ENCODE data around the gene CBX6. TPM values are rescaled to one million over a fixed set of nuclear protein-coding genes. Genes with fewer than 3 reads are reported as not detected.

The CBX6 gene
- total RNA-seq, 1 experiment from 2014 or later = 136 TPM

DNA sequence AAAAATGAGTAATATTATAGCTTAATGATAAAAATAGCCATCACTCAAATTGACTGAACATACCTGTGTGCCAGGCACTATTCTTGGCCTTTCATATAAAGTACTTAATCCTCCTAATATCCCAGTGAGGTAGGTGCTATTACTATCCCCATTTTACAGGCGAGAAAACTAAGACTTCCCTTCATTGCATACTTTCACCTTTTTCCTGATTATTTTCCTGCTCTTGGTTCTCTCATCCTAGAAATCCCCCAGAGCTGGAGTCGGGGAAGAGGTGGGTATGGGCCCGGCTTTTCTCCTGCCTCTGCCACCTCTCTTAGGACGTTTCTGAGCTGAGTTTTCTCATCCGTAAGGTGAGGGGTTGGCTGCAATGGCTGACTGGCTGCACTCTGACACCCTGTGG lies 30.4 kb downstream of the CBX6 start:
- Histone ChIP-seq H4K20me1 (ENCODE audit: insufficient read depth) (no peaks in the 10 kb centered on the region), H3K4me1 (replicated peaks; ENCODE audit: insufficient read depth) (peaks cover 24% of the 10 kb centered on the region), H3K4me2 (peak overlapping the region; percentile 73; the same call in 1 of the 2 replicates), H3F3A (ENCODE audit: insufficient read depth, low read depth) (peaks cover 36% of the 10 kb centered on the region; the same call in 1 of the 2 replicates), H3K4me3 (no peak overlapping the region), H3K9me3 (ENCODE audit: insufficient read depth, low read depth) (no peaks in the 10 kb centered on the region), H2AFZ (no peak overlapping the region), H3K79me2 (ENCODE audit: low read depth) (no peaks in the 10 kb centered on the region), H3K27ac (no peak overlapping the region), H3K9me2 (ENCODE audit: insufficient read depth) (no peaks in the 10 kb centered on the region), H3K36me3 (ENCODE audit: low read depth) (no peaks in the 10 kb centered on the region), H3K27me3 (ENCODE audit: insufficient read depth, low read depth) (no peaks in the 10 kb centered on the region; the same call in 1 of the 2 replicates)
- CTCF ChIA-PET = interaction anchor here (0.6 kb wide), 1 partner anchor 682 kb away, joined by 3 read pairs; no protein-coding TSS in a partner anchor
- intact Hi-C loops (cut with micrococcal nuclease; ENCODE audit: unreplicated experiment) = loop anchor here (5.0 kb wide), 1 partner anchor 74 kb away; no protein-coding TSS in a partner anchor
- DNase-seq = no peak
- POLR2A ChIA-PET (ENCODE audit: unreplicated experiment) = interaction anchor here (0.6 to 0.7 kb wide), 2 partner anchors 202 to 470 kb away, joined by 3 to 6 read pairs; no protein-coding TSS in a partner anchor
- TF ChIP-seq EZH2 (IDR thresholded peaks at IDR 0.05; ENCODE audit: low read depth) = no peak
- TF ChIP-seq, protein P1, sequence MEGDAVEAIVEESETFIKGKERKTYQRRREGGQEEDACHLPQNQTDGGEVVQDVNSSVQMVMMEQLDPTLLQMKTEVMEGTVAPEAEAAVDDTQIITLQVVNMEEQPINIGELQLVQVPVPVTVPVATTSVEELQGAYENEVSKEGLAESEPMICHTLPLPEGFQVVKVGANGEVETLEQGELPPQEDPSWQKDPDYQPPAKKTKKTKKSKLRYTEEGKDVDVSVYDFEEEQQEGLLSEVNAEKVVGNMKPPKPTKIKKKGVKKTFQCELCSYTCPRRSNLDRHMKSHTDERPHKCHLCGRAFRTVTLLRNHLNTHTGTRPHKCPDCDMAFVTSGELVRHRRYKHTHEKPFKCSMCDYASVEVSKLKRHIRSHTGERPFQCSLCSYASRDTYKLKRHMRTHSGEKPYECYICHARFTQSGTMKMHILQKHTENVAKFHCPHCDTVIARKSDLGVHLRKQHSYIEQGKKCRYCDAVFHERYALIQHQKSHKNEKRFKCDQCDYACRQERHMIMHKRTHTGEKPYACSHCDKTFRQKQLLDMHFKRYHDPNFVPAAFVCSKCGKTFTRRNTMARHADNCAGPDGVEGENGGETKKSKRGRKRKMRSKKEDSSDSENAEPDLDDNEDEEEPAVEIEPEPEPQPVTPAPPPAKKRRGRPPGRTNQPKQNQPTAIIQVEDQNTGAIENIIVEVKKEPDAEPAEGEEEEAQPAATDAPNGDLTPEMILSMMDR (conservative IDR thresholded peaks at IDR 0.05) = no peak
- no TSS peak for BruUV-seq (replicated peaks)

DNA sequence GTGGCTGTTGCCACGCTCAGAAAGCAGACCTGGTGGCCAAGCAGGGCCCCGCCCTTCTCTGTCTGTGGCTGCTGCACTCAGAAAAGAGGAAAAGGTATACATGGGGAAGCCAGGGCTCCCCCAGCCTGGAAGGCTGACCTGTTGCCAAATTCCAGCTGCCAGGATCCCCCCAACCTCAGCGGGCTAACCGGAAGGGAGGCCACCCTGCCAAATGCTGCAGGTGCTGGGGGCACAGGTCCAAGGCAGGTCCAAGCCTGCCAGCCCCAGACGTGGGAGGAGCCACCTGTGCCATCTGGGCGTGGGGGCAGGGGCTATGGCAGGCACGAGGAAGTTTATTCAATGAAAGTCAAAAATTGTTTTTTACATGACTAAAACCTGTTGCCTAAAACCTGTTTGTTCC lies 30.8 kb downstream of the CBX6 start:
- DNase-seq = peak in 1 of 2 experiments; percentile 65
- intact Hi-C loops (cut with micrococcal nuclease; ENCODE audit: unreplicated experiment) = loop anchor here (5.0 kb wide), 1 partner anchor 74 kb away; no protein-coding TSS in a partner anchor
- peaks cover 31% of the 10 kb centered on the region; the same call in 1 of the 2 replicates for H3F3A ChIP-seq (ENCODE audit: insufficient read depth, low read depth)
- H3K4me3 ChIP-seq = no peak overlapping the region
- H4K20me1 ChIP-seq (ENCODE audit: insufficient read depth) = no peaks in the 10 kb centered on the region
- H3K27me3 ChIP-seq (ENCODE audit: insufficient read depth, low read depth) = no peaks in the 10 kb centered on the region; the same call in 1 of the 2 replicates
- peaks cover 24% of the 10 kb centered on the region for H3K4me1 ChIP-seq (replicated peaks; ENCODE audit: insufficient read depth)
- H3K27ac ChIP-seq = no peak overlapping the region
- no peaks in the 10 kb centered on the region for H3K79me2 ChIP-seq (ENCODE audit: low read depth)
- POLR2A ChIA-PET (ENCODE audit: unreplicated experiment) = interaction anchor here (0.7 kb wide), 1 partner anchor 201 kb away, joined by 3 read pairs; no protein-coding TSS in a partner anchor
- H3K36me3 ChIP-seq (ENCODE audit: low read depth) = no peaks in the 10 kb centered on the region
- peak overlapping the region; percentile 73; the same call in 1 of the 2 replicates for H3K4me2 ChIP-seq
- no peak for TF ChIP-seq EZH2 (IDR thresholded peaks at IDR 0.05; ENCODE audit: low read depth)
- TF ChIP-seq, protein P1 (conservative IDR thresholded peaks at IDR 0.05) = no peak
- H3K9me2 ChIP-seq (ENCODE audit: insufficient read depth) = no peaks in the 10 kb centered on the region
- BruUV-seq (replicated peaks) = no TSS peak
- CTCF ChIA-PET = interaction anchor here (0.6 kb wide), 1 partner anchor 682 kb away, joined by 3 read pairs; no protein-coding TSS in a partner anchor
- no peaks in the 10 kb centered on the region for H3K9me3 ChIP-seq (ENCODE audit: insufficient read depth, low read depth)
- H2AFZ ChIP-seq = no peak overlapping the region

DNA sequence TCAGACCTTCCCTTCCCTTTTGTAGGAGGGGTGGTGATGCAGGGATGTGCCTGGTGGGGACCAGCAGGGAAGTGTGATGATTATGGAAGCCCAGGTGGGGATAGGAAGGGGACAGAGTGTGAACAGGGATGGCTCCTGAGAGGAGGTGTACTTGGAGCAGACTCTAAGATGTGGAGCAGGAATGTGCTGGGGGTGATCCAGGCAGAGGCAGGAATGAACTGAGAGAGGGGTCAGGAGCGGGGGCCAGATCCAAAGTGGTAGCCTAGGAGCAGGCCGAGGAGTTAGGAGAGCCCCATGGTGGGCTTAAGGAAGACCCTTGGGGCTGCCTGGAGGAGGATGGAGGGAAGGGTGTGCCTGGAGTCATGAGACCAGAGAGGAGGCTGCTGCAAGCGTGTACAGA lies 31.9 kb downstream of the CBX6 start:
- no peaks in the 10 kb centered on the region for H3K36me3 ChIP-seq (ENCODE audit: low read depth)
- no peak overlapping the region for H3K4me2 ChIP-seq
- DNase-seq = no peak
- ChIA-PET CTCF (no interaction called here), POLR2A (ENCODE audit: unreplicated experiment) (no interaction called here)
- H3K9me2 ChIP-seq (ENCODE audit: insufficient read depth) = no peaks in the 10 kb centered on the region
- no peak overlapping the region for H2AFZ ChIP-seq
- H3F3A ChIP-seq (ENCODE audit: insufficient read depth, low read depth) = peaks cover 20% of the 10 kb centered on the region; the same call in 1 of the 2 replicates
- TF ChIP-seq EZH2 (IDR thresholded peaks at IDR 0.05; ENCODE audit: low read depth) = no peak
- TF ChIP-seq, protein P1 (conservative IDR thresholded peaks at IDR 0.05) = no peak
- intact Hi-C loops (cut with micrococcal nuclease; ENCODE audit: unreplicated experiment) = loop anchor here (5.0 kb wide), 1 partner anchor 73 kb away; no protein-coding TSS in a partner anchor
- H4K20me1 ChIP-seq (ENCODE audit: insufficient read depth) = no peaks in the 10 kb centered on the region
- H3K4me1 ChIP-seq (replicated peaks; ENCODE audit: insufficient read depth) = peaks cover 30% of the 10 kb centered on the region
- no TSS peak for BruUV-seq (replicated peaks)
- no peak overlapping the region for H3K4me3 ChIP-seq
- H3K79me2 ChIP-seq (ENCODE audit: low read depth) = no peaks in the 10 kb centered on the region
- H3K27me3 ChIP-seq (ENCODE audit: insufficient read depth, low read depth) = no peaks in the 10 kb centered on the region; the same call in 1 of the 2 replicates
- H3K27ac ChIP-seq = no peak overlapping the region
- no peaks in the 10 kb centered on the region for H3K9me3 ChIP-seq (ENCODE audit: insufficient read depth, low read depth)
